IPS-15b (cell line): ENCODE results near the gene LEF1.
"Not testable (repeated sequence)": the region's sequence is repeated elsewhere in the genome, so short reads cannot be mapped to it uniquely, and the experiment has no call there.

Source experiments
- H3K27me3 ChIP-seq: one replicate; pipeline ENCODE4 v1.6.1; 2013; ENCODE audit warnings: low read length; ENCODE audit not compliant: control insufficient read depth, insufficient read depth
- H3K36me3 ChIP-seq: one replicate; pipeline ENCODE4 v1.6.1; 2013; ENCODE audit warnings: low read length; ENCODE audit not compliant: control insufficient read depth, insufficient read depth
- H3K4me1 ChIP-seq: one replicate; pipeline ENCODE4 v1.6.1; 2013; ENCODE audit warnings: mild to moderate bottlenecking, low read length; ENCODE audit not compliant: control insufficient read depth, insufficient read depth
- H3K4me3 ChIP-seq: one replicate; pipeline ENCODE4 v1.5.1; 2013; ENCODE audit warnings: low read depth, low read length
- H3K9ac ChIP-seq: one replicate; pipeline ENCODE4 v1.6.1; 2013; ENCODE audit warnings: low read depth, mild to moderate bottlenecking, low read length
- H3K9me3 ChIP-seq: one replicate; pipeline ENCODE4 v1.6.1; 2013; ENCODE audit warnings: mild to moderate bottlenecking, low read length; ENCODE audit not compliant: control insufficient read depth, insufficient read depth

LEF1 gene

DNA sequence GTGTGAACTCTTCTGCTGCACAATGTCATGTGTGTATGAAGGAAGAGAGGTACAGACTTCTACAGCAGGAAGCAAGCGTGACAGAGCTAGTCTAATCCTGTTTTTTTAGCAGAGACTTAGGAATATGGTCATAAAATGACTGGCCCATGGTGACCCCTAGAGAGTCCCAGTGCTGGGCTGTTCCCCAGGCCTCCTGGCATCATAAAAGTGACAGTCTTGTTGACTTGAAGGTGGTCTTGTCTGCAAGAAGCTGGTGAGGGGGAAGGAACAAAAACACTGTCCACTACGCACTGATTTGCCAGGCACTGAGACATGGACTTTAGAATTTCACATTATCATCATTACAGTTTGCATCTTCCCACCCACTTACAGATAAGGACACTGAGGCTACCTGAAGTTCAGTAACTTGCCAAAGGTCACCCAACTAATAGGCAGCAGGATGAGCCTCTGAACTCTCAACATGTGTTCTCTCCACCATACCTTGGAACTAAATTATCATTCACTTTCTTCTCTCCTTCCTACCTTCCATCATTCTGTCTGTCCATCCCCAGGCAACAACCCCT lies 116.1 kb downstream of the LEF1 start:
- Histone ChIP-seq H3K27me3 (peaks cover 14% of the 10 kb centered on the region), H3K4me3 (no peak overlapping the region), H3K36me3 (no peaks in the 10 kb centered on the region), H3K4me1 (no peaks in the 10 kb centered on the region), H3K9ac (no peak overlapping the region), H3K9me3 (no peaks in the 10 kb centered on the region)

- Histone ChIP-seq H3K27me3 (peaks cover 14% of the 10 kb centered on the region), H3K4me3 (no peak overlapping the region), H3K36me3 (no peaks in the 10 kb centered on the region), H3K9me3 (no peaks in the 10 kb centered on the region), H3K9ac (no peak overlapping the region), H3K4me1 (no peaks in the 10 kb centered on the region)
Observed at GRCh38 chr4:108051343-108051742, 117.4 kb downstream of the LEF1 start.

- not testable (repeated sequence) for H3K4me1 ChIP-seq, H3K9ac ChIP-seq, H3K4me3 ChIP-seq, H3K36me3 ChIP-seq, H3K9me3 ChIP-seq
- peaks cover 14% of the 10 kb centered on the region for H3K27me3 ChIP-seq
Observed at GRCh38 chr4:108050166-108051111, 118.3 kb downstream of the LEF1 start.

DNA sequence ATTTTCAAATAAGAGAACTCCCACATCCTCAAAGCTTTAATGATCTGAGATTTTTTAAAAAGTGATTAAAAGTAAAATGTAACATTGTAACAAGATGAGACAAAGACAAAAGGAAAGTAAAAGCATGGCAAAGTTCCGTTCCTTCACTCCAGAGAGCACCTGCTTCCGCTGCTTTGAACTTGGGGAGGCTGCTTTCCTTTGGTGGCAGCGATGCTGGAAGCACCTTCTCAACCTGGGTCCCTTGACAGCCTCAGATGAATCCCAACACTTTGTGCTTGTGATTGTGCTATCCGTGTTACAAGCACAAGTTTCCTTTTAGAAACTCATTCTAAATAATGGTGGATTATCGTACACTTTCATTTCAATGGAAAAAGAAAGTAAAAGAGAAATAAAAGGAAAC lies 119.3 kb downstream of the LEF1 start:
- Histone ChIP-seq H3K9ac (no peak overlapping the region), H3K9me3 (no peaks in the 10 kb centered on the region), H3K4me1 (no peaks in the 10 kb centered on the region), H3K4me3 (no peak overlapping the region), H3K36me3 (no peaks in the 10 kb centered on the region), H3K27me3 (peaks cover 14% of the 10 kb centered on the region)

DNA sequence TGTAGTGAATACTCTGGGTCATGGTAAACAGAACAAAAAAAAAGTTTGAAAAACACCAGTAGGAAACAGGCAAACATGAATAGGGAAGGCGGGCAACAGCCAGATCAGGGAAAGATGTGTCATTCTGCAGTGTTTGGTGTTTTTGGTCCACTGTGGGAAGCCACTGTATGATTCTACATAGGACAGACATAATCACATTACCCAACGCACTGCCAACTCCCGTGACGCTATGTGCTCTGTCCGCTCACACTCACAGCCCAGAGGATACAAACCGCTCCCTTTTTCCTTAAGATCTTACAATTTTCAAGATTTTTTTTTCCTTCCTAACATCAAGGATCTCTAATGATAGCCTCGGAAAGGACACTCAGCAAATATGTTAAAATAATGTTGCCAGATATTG lies 119.7 kb downstream of the LEF1 start:
- Histone ChIP-seq H3K9ac (no peak overlapping the region), H3K27me3 (peaks cover 14% of the 10 kb centered on the region), H3K4me3 (no peak overlapping the region), H3K36me3 (no peaks in the 10 kb centered on the region), H3K9me3 (no peaks in the 10 kb centered on the region), H3K4me1 (no peaks in the 10 kb centered on the region)

DNA sequence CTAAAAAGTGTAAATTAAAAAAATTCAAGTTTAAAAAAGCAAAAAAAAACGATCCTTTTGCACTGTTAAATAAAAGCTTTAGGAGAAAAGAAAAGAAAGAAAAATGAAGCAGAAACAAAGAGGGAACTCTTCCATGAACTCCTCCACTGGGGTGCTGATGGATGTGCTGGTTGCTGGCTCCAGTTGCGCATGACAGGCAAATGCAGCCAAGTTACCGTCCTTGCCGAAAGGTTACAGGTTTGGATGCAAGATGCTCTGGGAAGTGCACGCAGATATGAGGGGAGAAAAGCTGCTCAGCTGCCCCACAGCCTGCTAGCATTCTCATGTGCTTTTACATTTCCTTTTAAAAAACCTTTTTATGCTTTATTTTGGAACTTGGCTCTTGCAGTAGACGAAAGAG lies 120.6 kb downstream of the LEF1 start:
- Histone ChIP-seq H3K4me1 (no peaks in the 10 kb centered on the region), H3K4me3 (no peak overlapping the region), H3K9me3 (no peaks in the 10 kb centered on the region), H3K9ac (no peak overlapping the region), H3K27me3 (peaks cover 11% of the 10 kb centered on the region), H3K36me3 (no peaks in the 10 kb centered on the region)

DNA sequence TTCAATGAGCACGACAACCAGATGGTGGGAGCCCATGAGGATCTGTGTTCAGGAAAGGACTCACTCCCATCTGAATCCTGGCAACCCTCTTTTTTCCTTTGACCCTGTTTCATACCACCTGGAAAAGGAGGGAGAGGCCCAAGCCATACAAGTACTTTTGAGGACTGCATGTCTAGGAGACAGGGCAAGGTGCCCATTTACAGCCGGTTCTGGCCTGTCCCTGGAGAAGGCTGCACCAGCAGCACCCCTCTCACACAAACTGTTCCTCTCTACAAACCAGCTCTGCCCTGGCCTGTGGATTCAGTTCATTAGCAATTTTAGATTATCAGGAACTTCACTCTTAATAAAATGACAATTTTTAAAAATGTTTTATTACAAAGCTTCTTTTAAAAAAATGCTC lies 121.5 kb downstream of the LEF1 start:
- H3K4me3 ChIP-seq = no peak overlapping the region
- no peak overlapping the region for H3K9ac ChIP-seq
- H3K9me3 ChIP-seq = no peaks in the 10 kb centered on the region
- no peaks in the 10 kb centered on the region for H3K36me3 ChIP-seq
- H3K4me1 ChIP-seq = no peaks in the 10 kb centered on the region
- peaks cover 11% of the 10 kb centered on the region for H3K27me3 ChIP-seq

- H3K4me3 ChIP-seq = no peak overlapping the region
- H3K9me3 ChIP-seq = no peaks in the 10 kb centered on the region
- peaks cover 11% of the 10 kb centered on the region for H3K27me3 ChIP-seq
- H3K36me3 ChIP-seq = no peaks in the 10 kb centered on the region
- no peaks in the 10 kb centered on the region for H3K4me1 ChIP-seq
- no peak overlapping the region for H3K9ac ChIP-seq
Observed at GRCh38 chr4:108045687-108046024, 123.1 kb downstream of the LEF1 start.

DNA sequence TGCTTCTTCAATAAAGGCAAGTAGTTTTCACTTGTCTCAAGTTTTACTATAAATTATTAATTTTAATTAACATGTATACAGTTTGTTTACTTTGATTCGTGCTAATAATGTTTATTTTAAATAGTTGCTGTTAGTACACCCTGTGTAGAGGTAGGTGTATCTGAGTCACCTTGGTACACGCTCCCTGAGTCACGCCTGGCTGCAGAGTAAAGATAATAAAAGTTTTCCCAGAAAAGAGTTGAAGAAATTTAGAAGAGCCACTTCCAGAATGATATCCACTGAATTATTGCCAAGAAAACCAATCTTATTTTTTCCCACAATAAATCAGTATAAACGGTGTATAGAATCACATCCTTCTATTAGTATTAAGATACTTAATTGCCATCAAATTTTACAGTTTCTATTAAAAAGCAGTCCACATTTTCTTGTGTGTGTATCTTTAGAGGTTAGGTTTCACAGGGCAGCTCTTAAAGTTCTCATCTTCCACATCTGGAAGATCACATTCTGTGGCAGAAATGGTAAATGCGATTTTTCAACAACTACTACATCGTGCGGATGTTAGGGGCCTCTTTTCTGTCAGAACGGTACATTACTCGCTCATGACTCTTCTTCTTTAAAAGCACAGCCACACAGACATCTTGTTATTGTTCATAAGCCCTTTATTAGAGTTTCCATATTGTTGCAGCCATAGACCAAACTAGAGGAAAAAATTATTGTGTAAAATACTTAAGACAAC lies 123.6 kb downstream of the LEF1 start:
- Histone ChIP-seq H3K9me3 (no peaks in the 10 kb centered on the region), H3K36me3 (no peaks in the 10 kb centered on the region), H3K4me3 (no peak overlapping the region), H3K4me1 (no peaks in the 10 kb centered on the region), H3K27me3 (peaks cover 11% of the 10 kb centered on the region), H3K9ac (no peak overlapping the region)

- Histone ChIP-seq H3K4me3 (no peak overlapping the region), H3K9me3 (no peaks in the 10 kb centered on the region), H3K36me3 (no peaks in the 10 kb centered on the region), H3K27me3 (peaks cover 2% of the 10 kb centered on the region), H3K9ac (no peak overlapping the region), H3K4me1 (no peaks in the 10 kb centered on the region)
Observed at GRCh38 chr4:108043526-108043925, 125.2 kb downstream of the LEF1 start.

GRCh38 chr4:108042927-108043326 lies 125.8 kb downstream of the LEF1 start:
- no peaks in the 10 kb centered on the region for H3K36me3 ChIP-seq
- no peaks in the 10 kb centered on the region for H3K27me3 ChIP-seq
- no peaks in the 10 kb centered on the region for H3K9me3 ChIP-seq
- no peaks in the 10 kb centered on the region for H3K4me1 ChIP-seq
- H3K4me3 ChIP-seq = no peak overlapping the region
- no peak overlapping the region for H3K9ac ChIP-seq

DNA sequence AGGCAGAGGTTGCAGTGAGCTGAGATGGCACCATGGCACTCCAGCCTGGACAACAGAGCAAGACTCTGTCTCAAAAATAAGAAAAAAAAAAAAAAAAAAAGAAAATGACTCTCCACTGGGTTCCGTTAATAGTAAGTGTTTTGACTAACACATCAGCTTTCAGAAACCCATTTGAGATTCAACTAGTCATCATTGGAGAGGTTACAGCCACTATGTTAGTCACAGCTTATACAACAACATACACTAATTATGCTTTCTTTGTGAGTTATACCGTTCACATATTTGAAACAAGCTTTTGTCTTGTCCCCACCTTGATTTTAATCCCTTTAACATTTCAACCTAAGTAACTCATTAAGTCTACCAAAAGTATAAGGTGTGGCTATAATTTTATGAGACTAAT lies 130.8 kb downstream of the LEF1 start:
- Histone ChIP-seq H3K4me3 (no peak overlapping the region), H3K27me3 (no peaks in the 10 kb centered on the region), H3K4me1 (no peaks in the 10 kb centered on the region), H3K9me3 (no peaks in the 10 kb centered on the region), H3K36me3 (no peaks in the 10 kb centered on the region), H3K9ac (no peak overlapping the region)
